ENCODE results near the gene SLC26A5. TPM values are rescaled to one million over a fixed set of nuclear protein-coding genes. Genes with fewer than 3 reads are reported as not detected.

The SLC26A5 gene
- total and polyA plus RNA-seq, 12 donors, result not detected

- 70 to 71% methylated on average over 8 of the region's 8 CpGs for WGBS, 2 donors
- no peaks in the 10 kb centered on the region for H3K27me3 ChIP-seq
- H3K9me3 ChIP-seq, result peaks cover 0 to 9% (median 0%) of the 10 kb centered on the region in 11 donors
- no peak overlapping the region for H3K4me3 ChIP-seq
- no peaks in the 10 kb centered on the region for H3K36me3 ChIP-seq
- no peak for ATAC-seq
- H3K4me1 ChIP-seq, result no peaks in the 10 kb centered on the region
- no peak overlapping the region for H3K27ac ChIP-seq
- DNase-seq, result no peak
- no peak for TF ChIP-seq CTCF (IDR thresholded peaks at IDR 0.05)
- intact Hi-C loops (cut with DNase I), result no loop called here
These were observed 49.5 kb downstream of the SLC26A5 start for GRCh38 chr7:103396471-103396870.

- WGBS, 2 donors, result 9 to 15% methylated on average over 1 of the region's 1 CpG
- H3K9me3 ChIP-seq, result peaks cover 0 to 3% (median 0%) of the 10 kb centered on the region in 11 donors
- no peaks in the 10 kb centered on the region for H3K4me1 ChIP-seq
- ATAC-seq (no peak), DNase-seq (no peak)
- no peak overlapping the region for H3K4me3 ChIP-seq
- H3K27me3 ChIP-seq, result no peaks in the 10 kb centered on the region
- TF ChIP-seq CTCF (IDR thresholded peaks at IDR 0.05), result no peak
- intact Hi-C loops (cut with DNase I), result no loop called here
- no peak overlapping the region for H3K27ac ChIP-seq
- H3K36me3 ChIP-seq, result no peaks in the 10 kb centered on the region
These were observed 50.9 kb downstream of the SLC26A5 start for GRCh38 chr7:103395071-103395470.

- no peak for DNase-seq
- Histone ChIP-seq H3K27me3 (no peaks in the 10 kb centered on the region), H3K4me1 (no peaks in the 10 kb centered on the region), H3K9me3 (no peaks in the 10 kb centered on the region), H3K4me3 (no peak overlapping the region), H3K27ac (no peak overlapping the region), H3K36me3 (no peaks in the 10 kb centered on the region)
- TF ChIP-seq CTCF (IDR thresholded peaks at IDR 0.05), result no peak
- intact Hi-C loops (cut with DNase I), result no loop called here
- ATAC-seq, result no peak
- WGBS, 2 donors, result 69 to 76% methylated on average over 4 of the region's 4 CpGs
These were observed 51.4 kb downstream of the SLC26A5 start for GRCh38 chr7:103394566-103394965.

GRCh38 chr7:103391976-103392375, 54.0 kb downstream of the SLC26A5 start:
- intact Hi-C loops (cut with DNase I), result no loop called here
- no peak for ATAC-seq
- Histone ChIP-seq H3K27me3 (no peaks in the 10 kb centered on the region), H3K36me3 (no peaks in the 10 kb centered on the region), H3K4me3 (no peak overlapping the region), H3K4me1 (no peaks in the 10 kb centered on the region), H3K9me3 (no peaks in the 10 kb centered on the region), H3K27ac (no peak overlapping the region)
- TF ChIP-seq CTCF (IDR thresholded peaks at IDR 0.05), result no peak
- WGBS, 2 donors, result 68 to 82% methylated on average over 2 of the region's 2 CpGs
- no peak for DNase-seq

All from heart right ventricle (tissue), 16 donors.